Hindlimb muscle (tissue), 1 donor: Measurements from ENCODE around the gene CAMK1D. TPM values are rescaled to one million over a fixed set of nuclear protein-coding genes. Genes with fewer than 3 reads are reported as not detected.

Source experiments
- DNase-seq: peaks from one replicate; pipeline ENCODE4 v3.0.0-alpha.2; 2013
- polyA plus RNA-seq: library from polyadenylated mRNA; unstranded; fragments of 120-200 nt; gene quantifications from one replicate; pipeline ENCODE4 v1.2.1, GENCODE V29; 2013; ENCODE audit not compliant: insufficient read length

Gene CAMK1D
- polyA plus RNA-seq, 1 donor, result 2.9 TPM

DNA sequence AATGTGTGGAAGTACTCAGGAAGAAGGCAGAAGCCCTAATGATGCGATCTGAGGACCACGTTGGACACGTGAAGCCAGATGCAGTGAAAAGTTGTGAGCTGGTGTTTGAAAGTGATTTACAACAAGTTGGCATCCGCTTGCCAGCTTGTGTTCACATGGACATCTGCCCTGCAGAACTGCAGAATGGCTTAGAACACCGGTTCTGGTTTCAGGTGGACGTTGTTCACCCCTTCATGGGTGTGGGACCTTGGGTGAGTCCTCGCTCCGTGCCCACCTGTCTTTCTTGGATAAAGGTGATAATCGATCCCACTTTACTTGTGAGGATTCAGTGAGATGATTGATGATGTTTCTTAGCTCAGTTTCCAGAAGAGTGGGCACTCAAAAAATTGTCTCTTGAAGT is 53.8 kb downstream of the CAMK1D start:
- no peak for DNase-seq

DNA sequence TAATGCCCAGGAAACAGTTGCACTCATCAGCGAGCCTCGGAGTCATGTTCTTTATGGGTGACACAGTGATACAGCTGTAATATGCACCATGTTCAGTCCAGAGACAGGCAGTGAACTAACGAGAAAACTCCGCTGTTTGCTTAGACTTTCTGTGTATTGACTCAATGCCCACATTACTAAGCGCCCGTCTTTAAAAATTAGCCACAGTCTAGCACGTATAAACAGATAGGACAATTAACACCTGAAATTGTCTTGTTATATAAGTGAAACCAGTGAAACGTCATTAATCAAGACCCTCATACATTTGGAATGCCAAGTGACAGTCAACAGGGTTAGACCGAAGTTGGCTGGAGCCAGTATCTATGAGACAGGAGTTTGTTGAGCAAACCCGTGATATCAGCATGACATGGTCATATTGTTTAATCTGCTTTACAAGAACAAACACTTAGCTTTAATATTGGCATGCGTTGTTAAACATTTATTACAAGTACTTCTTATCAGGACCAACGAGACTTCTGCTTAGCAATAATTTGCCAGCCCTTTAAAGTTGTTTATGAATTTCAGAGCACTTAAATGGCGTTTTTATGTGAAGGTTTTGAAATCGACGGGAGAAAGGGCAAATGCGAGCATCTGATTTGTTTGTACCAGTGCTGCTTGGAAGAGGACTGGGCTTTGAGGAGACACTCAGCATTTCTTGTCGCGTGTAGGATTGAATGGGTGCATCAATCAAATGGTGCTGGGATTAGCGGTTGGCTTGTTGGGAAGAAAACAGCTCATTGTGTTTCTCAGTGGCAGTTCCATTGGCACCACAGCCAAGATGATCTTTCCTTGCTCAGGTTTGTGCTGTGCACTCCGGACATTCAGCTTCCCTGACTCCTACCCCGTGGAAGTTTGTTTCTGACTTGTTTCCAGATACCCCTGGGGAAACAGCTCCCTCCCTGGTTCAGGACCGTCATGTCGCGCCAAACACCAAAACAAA is 56.3 kb downstream of the CAMK1D start:
- no peak for DNase-seq

DNA sequence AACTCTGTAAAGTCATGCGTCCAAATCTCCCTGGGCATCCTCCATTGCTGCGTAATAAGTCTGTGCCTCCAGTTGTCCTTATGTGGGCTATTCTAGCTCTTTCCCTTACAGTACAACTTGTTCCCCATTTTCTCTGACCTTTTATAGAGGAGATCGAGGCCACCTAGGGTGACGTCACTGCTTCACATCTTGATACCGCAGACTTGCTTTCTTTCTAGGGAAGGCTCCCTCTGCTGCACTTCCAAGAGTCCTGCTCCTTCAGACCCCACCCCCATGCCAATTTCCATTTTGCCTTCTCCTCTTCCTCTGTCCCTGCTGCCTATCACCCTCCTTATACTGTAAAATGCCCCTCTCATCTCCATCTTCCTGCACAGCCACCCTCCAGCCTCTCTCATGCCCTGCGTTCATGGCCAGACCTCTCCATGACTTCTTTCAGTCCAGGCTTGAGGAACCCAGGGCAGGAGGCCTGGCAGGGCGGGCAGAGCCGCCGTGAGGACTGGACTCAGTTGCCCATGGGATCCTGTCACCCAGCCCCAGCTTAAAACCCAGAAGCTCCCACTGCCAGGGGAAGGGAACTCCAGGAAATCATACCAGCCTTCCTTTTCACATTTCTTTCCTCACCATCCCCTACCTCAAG is 57.5 kb downstream of the CAMK1D start:
- DNase-seq, result no peak

DNA sequence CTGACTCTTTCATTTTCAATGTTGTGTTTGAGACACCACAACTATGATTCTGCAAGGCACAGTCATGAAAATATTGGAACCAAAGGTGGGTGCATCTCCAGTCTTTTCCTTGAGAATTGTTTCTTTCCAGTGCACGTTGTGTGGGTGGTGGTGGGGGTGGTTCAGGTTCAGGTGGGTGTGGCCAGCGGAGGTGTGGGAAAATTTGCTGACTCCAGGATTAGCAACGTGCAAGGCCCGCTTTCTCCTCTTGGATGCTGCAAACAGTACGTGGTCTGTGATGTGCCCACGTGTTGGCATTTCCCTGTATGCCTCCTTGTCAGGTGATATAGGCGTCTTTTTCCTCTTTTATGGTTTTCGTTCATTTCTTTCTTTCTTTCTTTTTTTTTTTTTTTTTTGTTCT is 59.1 kb downstream of the CAMK1D start:
- no peak for DNase-seq

DNA sequence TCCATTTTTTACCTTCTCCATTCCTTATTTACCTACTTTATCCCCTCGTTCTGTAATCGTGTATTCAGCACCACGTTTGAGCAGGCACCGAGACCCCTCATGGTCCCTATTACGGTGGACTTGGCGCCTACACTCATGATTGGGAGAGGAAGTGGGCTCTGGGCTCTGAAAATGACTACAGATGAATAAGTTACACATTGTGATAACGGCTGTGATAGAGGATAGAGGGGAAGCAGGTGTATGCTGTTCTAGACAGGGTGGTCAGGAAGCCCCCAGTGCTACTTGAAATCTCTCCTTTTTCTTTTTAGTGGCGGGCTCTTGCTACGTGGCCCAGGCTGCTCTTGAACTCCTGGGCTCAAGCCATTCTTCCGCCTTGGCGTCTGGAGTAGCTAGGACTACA is 59.8 kb downstream of the CAMK1D start:
- DNase-seq, result no peak

DNA sequence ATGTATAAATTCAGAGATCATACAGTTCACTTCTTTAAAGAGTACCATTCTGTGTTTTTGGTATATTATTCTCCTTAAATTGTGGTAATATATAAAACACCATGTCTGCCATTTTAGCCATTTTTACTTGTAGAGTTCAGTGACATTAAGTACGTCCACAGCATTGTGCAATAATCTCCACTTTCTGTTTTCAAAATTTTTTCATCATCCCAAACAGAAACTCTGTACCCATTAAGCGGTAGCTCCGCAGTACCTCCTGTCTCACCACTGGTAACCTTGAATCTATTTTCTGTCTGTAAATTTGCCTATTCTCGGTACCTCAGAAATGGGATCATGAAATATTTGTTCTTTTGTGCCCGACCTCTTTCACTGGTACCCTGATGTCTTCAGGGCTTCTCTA is 60.3 kb downstream of the CAMK1D start:
- no peak for DNase-seq

DNA sequence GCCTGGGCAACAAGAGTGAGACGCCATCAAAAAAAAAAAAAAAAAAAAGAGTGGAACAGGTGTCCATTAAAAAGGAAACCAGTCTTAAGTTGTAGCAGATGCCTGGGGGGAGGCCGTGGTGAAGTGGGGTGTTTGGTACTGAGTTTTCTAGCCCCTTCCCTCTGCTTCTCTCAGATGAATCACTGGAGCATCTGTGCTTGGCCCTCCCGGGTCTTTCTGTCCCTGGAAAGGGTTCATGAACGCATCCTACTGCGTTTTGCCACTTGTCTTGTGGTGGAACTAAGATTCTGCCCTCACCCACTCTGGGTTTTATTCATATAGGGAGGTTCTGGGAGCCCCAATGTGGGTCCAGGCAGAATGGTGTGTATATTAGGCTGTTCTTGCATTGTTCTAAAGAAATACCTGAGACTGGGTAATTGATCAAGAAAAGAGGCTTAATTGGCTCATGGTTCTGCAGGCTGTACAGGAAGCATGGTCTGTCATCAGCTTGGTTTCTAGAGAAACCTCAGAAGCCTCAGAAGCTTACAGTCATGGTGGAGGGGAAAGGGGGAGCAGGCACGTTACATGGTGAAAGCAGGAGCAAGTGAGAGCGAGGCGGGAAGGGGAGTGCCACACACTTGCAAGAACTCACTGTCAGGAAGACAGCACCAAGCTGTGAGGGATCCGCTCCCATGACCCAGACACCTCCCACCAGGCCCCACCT is 63.5 kb downstream of the CAMK1D start:
- no peak for DNase-seq

DNA sequence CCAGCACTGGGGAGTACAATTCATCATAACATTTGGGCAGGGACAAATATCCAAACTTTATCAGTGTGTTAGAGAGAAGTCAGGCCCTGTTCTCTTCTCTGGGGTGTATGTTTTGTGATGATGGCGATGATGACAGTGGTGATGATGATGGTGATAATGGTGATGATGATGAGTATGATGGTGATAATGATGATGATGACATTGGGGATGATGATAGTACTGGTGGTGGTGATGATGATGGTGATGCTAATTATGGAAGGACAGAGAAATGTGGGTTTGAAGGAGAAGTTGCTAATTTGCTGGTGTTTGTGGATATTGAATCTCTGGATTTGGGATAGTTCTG is 64.0 kb downstream of the CAMK1D start:
- no peak for DNase-seq

DNA sequence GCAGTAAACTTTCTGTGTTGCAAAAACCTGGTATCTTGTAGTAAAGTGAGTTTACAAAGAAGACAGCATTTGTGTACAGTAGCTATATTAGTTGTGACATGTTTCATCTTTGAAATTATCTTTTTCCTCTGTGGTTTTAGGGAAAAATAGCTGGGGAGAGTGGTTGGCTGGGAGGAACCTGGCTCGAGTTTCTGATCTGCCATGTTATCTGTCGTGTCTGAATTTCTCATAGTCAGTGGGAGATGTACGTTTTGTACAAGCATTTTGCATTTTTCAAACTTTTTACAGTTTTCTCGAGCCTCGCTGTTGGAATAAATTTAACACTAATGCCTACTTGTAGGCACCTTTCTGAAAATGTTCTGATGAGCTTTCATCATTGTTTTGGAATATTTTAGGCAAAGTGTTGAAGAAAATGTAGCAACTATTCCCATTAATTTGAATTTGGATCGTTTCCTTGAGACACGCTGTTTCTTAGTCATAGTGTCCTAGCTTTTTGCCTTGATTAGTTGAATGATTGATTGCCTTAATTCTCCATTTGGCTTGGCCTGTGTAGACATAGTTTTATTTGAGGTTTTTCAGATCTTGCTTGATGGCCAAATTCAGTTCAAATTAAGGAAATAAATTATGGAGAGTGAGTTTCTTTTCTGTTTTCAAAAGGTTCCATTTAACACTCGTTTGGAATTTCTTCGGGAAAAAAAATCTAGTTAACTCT is 65.1 kb downstream of the CAMK1D start:
- DNase-seq, result no peak

DNA sequence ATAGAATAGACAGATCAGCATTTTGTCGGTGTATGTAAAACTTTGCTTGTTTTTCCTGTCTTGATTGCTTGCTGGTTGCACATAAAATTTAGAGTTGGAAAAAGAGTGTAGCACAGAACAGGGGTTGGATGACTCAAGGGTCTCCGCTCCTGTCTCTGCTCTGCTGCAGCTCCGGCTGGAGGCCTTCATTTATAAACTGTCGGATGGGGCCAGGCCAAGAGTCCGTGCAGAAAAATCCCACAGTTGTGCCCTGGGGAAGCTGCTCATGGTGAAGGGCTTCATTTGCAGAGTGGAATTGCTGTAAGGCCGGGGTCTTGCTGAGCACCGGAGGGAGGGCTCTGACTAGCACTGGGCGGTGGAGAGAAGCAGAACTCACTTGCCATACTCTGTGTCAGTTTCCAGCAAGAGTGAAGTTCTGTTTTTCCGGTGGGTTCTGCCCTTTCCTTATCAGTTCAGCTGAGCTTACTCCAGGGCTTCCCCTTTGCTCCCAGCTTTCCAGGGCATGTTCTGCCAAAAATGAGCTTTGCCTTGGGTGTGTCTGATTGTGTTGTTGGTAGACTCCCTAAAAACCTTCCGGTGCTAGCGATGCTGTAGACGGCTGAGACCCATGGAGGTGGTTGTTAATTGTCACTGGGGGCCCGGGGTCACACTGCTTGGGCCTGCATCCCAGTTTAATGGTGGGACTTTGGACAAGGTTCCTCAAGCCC is 67.2 kb downstream of the CAMK1D start:
- no peak for DNase-seq

DNA sequence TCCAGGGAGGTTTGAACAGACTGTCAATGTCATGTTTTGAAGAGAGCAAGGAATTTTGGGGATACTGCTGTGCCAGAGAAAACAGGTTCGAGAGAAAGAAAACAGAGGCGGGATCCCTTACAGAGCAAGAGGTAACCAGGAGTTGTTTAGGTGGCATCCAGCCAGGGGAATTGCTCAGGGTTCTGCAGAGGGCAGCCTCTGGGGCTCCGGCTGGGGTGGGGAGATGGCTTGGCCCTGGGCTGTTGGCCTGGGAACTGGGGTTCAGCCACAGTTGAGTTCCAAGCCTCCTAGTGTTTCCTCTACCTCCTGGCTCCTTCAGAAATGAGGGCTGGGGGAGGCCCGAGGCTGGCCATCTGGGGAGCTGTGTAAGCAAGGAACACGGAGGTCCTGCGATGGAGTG is 68.0 kb downstream of the CAMK1D start:
- DNase-seq, result no peak

DNA sequence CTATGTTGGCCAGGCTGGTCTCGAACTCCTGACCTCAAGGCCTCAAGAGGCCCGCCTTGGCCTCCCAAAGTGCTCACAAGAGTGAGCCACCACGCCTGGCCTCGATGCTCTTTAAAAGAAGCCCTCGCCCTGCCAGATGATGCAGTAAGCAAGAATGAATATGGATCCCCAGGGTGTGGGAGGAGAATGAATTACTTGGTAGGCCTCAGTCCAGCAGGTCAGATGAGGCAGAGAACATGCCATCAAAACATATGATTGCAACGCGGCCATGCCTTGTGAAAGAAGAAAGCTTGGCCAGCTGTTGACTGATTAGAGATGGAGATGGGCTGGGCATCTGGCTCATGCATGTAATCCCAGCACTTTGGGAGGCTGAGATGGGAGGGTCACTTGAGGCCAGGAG is 68.7 kb downstream of the CAMK1D start:
- no peak for DNase-seq

DNA sequence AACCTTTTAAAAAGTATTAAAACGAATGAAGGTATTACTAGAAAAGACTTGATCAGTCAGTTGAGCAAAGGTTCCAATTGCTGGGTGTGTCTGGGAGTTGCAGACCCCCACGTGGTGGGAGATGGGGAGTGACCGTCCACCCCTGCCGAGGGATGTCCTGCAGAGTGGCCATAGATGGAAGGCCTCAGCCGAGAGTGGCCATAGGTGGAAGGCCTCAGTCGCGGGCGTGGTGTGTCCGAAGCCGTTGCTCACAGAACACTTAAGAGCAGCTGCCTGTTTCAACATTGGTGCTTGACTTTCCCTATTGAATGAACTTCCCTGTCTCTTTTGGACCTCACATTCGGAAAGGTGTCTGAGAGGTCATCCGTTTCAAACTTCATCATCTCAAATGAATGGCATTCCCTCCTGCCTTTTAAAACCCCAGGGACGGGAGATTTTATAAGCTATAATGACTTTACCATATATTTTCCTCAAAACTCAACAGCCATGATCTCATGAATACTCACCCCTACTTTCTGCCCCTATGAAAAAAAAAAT is 69.4 kb downstream of the CAMK1D start:
- DNase-seq, result peak; percentile 37

DNA sequence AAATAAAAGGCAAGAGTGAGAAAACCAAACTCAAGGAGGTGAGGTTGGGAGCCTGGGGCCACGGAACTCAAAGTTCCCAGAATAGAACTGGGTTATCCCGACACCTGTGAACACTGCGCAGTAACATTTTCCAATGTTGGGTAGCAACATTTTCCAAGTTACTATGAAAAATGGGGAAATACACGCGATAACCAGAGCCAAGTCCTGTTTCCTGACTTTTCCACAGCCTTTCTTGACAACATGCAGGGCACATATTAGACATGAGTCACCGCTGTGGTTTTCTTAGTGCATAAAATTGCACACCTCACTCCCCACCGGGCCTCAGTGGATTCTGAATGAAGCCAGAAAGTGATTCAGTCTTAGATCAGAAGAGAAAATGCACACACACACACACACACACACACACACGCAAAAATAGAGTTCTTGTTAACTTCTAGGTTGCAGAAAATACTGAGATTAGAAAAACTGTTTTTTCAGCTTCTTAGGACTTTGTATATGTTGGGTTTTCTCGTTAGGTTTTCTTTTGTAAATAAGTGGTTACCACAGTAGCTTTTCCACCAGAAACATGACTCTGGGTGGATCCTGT is 70.0 kb downstream of the CAMK1D start:
- DNase-seq, result peak; percentile 80

DNA sequence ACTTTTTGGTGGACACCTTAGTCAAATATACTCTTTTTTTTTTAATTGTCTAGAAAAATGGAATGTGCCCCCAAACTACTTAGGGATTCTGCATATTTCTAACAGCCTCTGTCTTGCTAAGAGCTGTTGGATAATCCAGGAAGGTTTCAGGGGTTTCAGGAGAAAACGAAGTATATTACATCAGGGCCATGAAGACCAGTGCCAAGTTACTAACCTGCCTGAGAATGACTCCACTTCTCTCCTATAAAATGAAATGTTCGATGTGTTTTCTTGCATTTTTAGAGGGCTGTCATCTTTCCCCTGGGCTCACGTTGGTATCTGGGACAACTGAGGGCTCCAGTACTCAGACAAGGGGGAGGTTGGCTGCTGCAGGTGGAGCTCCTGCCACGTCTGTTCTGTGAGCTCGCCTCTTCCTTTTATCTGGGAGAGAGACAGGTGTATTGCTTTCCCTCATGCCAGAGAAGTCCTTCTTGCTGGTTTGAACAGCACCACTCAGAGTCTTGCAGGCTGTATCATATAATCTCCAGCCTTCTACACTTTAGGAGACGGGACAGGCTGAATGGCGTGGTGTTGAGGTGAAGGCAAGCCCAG is 71.3 kb downstream of the CAMK1D start:
- DNase-seq, result no peak

DNA sequence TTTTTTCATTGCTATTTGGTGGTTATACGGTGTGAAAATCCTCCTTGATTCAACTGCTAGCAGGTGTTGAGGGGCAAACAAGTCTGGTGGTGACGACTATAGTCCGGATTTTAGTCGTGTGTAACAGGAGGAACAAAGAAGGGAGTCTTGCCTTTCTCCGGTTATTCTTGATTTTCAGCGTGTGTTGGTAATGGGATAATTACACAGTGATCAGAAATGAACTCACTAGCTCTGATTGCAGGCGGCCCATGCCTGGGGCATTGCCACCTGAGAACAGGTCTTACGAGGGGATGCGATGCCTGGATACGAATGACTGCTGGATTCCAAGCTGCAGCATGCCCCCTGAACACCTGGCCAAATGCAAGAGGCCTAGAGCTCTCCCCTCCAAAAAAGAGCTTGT is 72.8 kb downstream of the CAMK1D start:
- DNase-seq, result no peak

DNA sequence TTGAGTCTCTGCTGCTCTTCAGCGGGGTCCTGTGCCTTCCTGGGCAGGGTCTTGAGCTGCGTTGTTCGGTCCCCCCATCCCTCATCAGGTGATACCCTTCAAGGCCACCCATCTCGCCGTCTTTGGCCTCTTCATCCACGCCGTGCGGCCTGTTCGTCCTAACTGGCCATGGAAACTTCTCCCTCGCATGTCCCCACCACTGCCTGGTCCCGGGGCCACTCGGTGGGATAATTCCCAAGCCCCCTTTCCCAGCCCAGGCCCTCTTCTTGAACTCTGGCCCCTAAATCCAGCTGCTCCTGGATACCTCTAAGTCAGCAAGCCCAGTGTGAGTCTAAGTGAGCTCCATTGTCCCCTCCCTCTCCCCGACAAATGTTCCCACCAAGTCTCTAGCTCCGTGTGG is 74.5 kb downstream of the CAMK1D start:
- no peak for DNase-seq

DNA sequence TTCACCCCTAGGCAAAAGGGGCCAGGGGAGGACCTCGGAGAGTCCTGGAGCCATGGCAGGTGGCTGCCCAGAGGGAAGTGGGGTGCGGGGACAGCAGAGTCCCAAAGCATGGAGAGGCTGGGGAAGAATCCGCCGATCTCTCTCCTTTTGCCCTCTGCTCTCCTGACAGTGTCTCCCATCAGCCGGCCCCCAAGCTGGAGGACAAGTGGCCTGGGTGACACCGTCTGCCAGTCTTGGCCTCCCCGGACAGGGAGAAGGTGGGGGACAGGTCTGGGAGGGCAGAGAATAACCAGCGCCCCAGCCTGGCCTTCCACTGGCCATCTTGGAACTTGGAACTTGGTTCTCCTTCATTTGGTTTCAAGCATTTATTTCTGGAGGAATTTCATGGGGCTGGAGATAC is 77.9 kb downstream of the CAMK1D start:
- no peak for DNase-seq

DNA sequence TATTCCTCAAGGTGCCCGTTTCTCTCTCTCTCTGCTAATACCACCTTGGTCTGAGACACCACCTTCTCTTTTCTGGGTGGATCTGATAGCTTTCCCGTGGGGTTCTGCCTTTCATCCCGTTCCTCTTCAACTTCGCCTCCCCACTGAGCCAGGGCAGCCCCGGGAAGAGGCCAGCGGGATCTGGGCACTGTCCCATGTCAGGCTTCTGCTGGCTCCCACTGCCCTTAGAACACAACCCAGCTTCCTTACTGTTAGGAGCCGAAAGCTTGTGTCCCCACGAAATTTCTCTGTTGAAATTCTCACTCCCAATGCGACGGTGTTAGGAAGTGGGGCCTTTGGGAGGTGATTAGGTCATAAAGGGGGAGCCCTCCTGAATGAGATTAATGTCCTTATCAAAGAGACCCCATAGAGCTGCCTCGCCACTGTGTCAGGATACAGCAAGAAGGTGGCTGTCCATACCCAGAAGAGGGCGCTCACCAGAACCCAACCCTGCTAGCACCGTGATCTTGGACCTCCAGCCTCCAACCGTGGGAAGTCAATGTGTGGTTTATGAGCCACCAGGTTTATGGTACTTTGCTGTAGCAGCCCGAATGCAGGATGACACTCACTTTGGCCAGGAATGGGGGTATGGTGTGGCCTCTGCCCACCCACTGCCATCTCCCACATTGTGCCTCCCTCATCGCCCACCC is 79.2 kb downstream of the CAMK1D start:
- DNase-seq, result no peak

DNA sequence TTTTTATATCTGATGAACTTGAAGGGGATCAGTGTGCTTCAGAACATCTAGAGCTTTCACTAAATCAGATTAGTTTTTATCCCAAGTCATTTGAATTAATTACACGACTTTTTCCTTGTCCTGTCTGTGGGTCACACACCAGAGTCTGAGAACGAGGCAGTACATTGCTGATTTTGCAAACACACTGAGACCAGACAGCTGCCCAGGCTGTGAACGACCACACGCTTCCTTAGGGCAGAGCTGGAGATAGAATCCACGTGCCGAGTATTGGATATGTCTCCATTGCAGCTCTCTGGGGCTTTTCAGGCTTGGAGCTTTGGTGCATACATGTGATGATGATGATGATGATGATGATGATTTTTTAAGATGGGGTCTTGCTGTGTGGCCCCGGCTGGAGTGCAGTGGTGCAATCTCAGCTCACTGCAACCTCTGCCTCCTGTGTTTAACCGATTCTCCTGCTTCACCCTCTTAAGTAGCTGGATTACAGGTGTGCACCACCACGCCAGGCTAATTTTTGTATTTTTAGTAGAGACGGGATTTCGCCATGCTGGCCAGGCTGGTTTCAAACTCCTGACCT is 81.1 kb downstream of the CAMK1D start:
- no peak for DNase-seq
